Endothelial cell of umbilical vein (primary cell): ENCODE results near the gene GMPPA.

Source experiments
- CTCF ChIP-seq, 2 donors: IDR thresholded peaks; 1 replicate in 1 of 2; 2 replicates in 1 of 2; pipeline ENCODE4 v1.5.1; 2011; ENCODE audit warnings: low read length in 2 of 2, mild to moderate bottlenecking in 2 of 2, moderate library complexity in 2 of 2, control low read depth in 1 of 2, inconsistent platforms in 1 of 2, low read depth in 1 of 2; ENCODE audit not compliant: insufficient read depth in 1 of 2; ENCODE audit errors: extremely low read depth in 1 of 2
- EZH2 ChIP-seq: IDR thresholded peaks from 2 replicates; pipeline ENCODE4 v1.6.1; 2012; ENCODE audit warnings: borderline replicate concordance, low read depth, mild to moderate bottlenecking, moderate library complexity, low read length, inconsistent platforms; ENCODE audit not compliant: severe bottlenecking
- JUN ChIP-seq: IDR thresholded peaks from 2 replicates; pipeline ENCODE4 v1.6.1; 2011; ENCODE audit warnings: borderline replicate concordance, low read depth; ENCODE audit not compliant: insufficient read length, insufficient read depth
- MAX ChIP-seq: IDR thresholded peaks from 2 replicates; pipeline ENCODE4 v1.6.1; 2011; ENCODE audit not compliant: insufficient read depth, insufficient read length
- MYC ChIP-seq: IDR thresholded peaks from one replicate; pipeline ENCODE4 v1.6.1; 2011; ENCODE audit warnings: mild to moderate bottlenecking, low read depth, low read length
- POLR2A ChIP-seq: IDR thresholded peaks from 2 replicates; pipeline ENCODE4 v1.6.1; 2012; ENCODE audit warnings: low read depth, mild to moderate bottlenecking, control low read depth, low read length
- POLR2AphosphoS5 ChIP-seq: IDR thresholded peaks from 2 replicates; pipeline ENCODE4 v1.6.1; 2012; ENCODE audit warnings: low read depth, mild to moderate bottlenecking, control low read depth, low read length, moderate library complexity; ENCODE audit not compliant: insufficient read depth

DNA sequence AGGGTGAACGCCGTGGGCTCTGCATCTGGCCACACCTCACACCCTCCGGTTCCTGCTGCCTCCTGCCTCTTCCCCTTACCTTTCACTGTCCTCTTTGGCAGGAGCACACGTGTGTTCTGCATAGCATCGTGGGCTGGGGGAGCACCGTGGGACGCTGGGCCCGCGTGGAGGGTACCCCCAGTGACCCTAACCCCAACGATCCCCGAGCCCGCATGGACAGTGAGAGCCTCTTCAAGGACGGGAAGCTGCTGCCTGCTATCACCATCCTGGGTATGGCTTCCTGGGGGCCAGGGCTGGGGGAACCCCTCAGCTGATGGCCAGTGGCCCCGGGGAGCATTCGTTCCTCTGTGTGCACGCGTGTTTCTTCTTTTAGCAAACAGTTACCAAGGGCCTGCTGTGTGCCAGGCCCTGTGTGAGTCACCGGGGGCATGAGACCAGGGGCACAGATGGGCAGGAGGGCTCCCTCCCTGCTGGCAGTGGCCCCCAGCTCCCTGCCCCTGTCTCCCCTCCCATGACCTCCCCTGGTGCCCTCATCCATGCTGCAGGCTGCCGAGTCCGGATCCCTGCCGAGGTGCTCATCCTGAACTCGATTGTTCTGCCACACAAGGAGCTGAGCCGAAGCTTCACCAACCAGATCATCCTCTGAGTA lies 7.6 kb downstream of the GMPPA start:
- TF ChIP-seq CTCF (IDR thresholded peaks at IDR 0.05; ENCODE audit: extremely low read depth in 1 of 2, insufficient read depth in 1 of 2, low read depth in 1 of 2, low read length in 2 of 2) (no peak), JUN (no peak), POLR2A (no peak), EZH2 (no peak), POLR2AphosphoS5 (no peak), MYC (no peak), MAX (no peak)
